K562 (cell line): Measurements from ENCODE around the gene RFPL1.
"Not testable (repeated sequence)": the region's sequence is repeated elsewhere in the genome, so short reads cannot be mapped to it uniquely, and the experiment has no call there.

ENCODE experiments used
- GABPA ChIP-seq: fragments of 200-800 bp; sonication (Bioruptor generic); conservative IDR thresholded peaks from 2 replicates; pipeline ENCODE4 v1.6.1; 2016; ENCODE audit warnings: low read depth, missing genetic modification characterization, missing compliant biosample characterization
- MYC ChIP-seq, 2 experiments: fragments of 250-450 bp in 1 of 2; sonication (Bioruptor Pico) in 1 of 2; IDR thresholded peaks; 2 replicates each; pipeline versions ENCODE4 v1.5.1 to v1.6.1; 2012 to 2021; ENCODE audit warnings: low read depth in 2 of 2, borderline replicate concordance in 1 of 2, improper control_type of control experiment in 1 of 2, low read length in 1 of 2, mild to moderate bottlenecking in 1 of 2, moderate library complexity in 1 of 2
- NUFIP1 ChIP-seq: fragments of 450-650 bp; IDR thresholded peaks from 2 replicates; pipeline ENCODE4 v1.6.1; 2018; ENCODE audit not compliant: partially characterized antibody
- RFX5 ChIP-seq: IDR thresholded peaks from 2 replicates; pipeline ENCODE4 v1.6.1; 2011; ENCODE audit warnings: low read depth, mild to moderate bottlenecking, improper control_type of control experiment, low read length
- TCF7 ChIP-seq: sonication (generic); IDR thresholded peaks from 2 replicates; pipeline ENCODE4 v1.6.1; 2016; ENCODE audit warnings: antibody characterized with exemption, borderline replicate concordance
- ZC3H11A ChIP-seq: IDR thresholded peaks from 2 replicates; pipeline ENCODE4 v1.6.1; 2012; ENCODE audit warnings: low read depth, low read length, improper control_type of control experiment
- TF ChIP-seq, protein P1 (sequence below): fragments of 250-450 bp; sonication (Bioruptor Pico); IDR thresholded peaks from 2 replicates; pipeline ENCODE4 v1.5.0; 2021
- TF ChIP-seq, protein P2 (sequence below), 3 experiments: IDR thresholded peaks in 2 of 3; conservative IDR thresholded peaks in 1 of 3; 2 replicates each; pipeline ENCODE4 v1.5.1; 2011 to 2012; ENCODE audit warnings: low read length in 3 of 3, mild to moderate bottlenecking in 3 of 3, control low read depth in 2 of 3, improper control_type of control experiment in 1 of 3, inconsistent platforms in 1 of 3, low read depth in 1 of 3, mixed read lengths in 1 of 3, moderate library complexity in 1 of 3; ENCODE audit not compliant: insufficient read depth in 2 of 3

- not testable (repeated sequence) for TF ChIP-seq MYC (IDR thresholded peaks at IDR 0.05; ENCODE audit: low read depth, low read length); MYC (CRISPR knock-in tag; IDR thresholded peaks at IDR 0.05; ENCODE audit: borderline replicate concordance, low read depth); TCF7; ZC3H11A; GABPA (tag); RFX5; NUFIP1
- TF ChIP-seq, protein P1, sequence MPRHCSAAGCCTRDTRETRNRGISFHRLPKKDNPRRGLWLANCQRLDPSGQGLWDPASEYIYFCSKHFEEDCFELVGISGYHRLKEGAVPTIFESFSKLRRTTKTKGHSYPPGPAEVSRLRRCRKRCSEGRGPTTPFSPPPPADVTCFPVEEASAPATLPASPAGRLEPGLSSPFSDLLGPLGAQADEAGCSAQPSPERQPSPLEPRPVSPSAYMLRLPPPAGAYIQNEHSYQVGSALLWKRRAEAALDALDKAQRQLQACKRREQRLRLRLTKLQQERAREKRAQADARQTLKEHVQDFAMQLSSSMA = not testable (repeated sequence)
- TF ChIP-seq, protein P2, sequence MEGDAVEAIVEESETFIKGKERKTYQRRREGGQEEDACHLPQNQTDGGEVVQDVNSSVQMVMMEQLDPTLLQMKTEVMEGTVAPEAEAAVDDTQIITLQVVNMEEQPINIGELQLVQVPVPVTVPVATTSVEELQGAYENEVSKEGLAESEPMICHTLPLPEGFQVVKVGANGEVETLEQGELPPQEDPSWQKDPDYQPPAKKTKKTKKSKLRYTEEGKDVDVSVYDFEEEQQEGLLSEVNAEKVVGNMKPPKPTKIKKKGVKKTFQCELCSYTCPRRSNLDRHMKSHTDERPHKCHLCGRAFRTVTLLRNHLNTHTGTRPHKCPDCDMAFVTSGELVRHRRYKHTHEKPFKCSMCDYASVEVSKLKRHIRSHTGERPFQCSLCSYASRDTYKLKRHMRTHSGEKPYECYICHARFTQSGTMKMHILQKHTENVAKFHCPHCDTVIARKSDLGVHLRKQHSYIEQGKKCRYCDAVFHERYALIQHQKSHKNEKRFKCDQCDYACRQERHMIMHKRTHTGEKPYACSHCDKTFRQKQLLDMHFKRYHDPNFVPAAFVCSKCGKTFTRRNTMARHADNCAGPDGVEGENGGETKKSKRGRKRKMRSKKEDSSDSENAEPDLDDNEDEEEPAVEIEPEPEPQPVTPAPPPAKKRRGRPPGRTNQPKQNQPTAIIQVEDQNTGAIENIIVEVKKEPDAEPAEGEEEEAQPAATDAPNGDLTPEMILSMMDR (IDR thresholded peaks at IDR 0.05 in 2 of 3, conservative IDR thresholded peaks at IDR 0.05 in 1 of 3; ENCODE audit: insufficient read depth in 2 of 3, low read depth in 1 of 3, low read length in 3 of 3) = not testable (repeated sequence)
Observed at GRCh38 chr22:29411569-29412211, 26.7 kb upstream of the RFPL1 start.
